Mesodermal cell (in vitro differentiated cells): ENCODE data around the gene PRICKLE3. TPM values are rescaled to one million over a fixed set of nuclear protein-coding genes. Genes with fewer than 3 reads are reported as not detected.

Experiments used
- H3K27ac ChIP-seq: 2 replicates; pipeline ENCODE4 v1.7.0; 2013; ENCODE audit warnings: mild to moderate bottlenecking, low read depth, low read length, moderate library complexity; ENCODE audit not compliant: severe bottlenecking
- H3K36me3 ChIP-seq: 2 replicates; pipeline ENCODE4 v1.7.1; 2013; ENCODE audit warnings: mild to moderate bottlenecking, low read length, moderate library complexity; ENCODE audit not compliant: control insufficient read depth, insufficient read depth
- H3K4me1 ChIP-seq: one replicate; pipeline ENCODE4 v1.7.1; 2013; ENCODE audit warnings: mild to moderate bottlenecking, low read length; ENCODE audit not compliant: insufficient read depth, control insufficient read depth, poor library complexity, severe bottlenecking
- H3K4me3 ChIP-seq: 2 replicates; pipeline ENCODE4 v1.7.0; 2013; ENCODE audit warnings: low read length, control low read depth, mild to moderate bottlenecking; ENCODE audit not compliant: insufficient read depth, poor library complexity, severe bottlenecking; ENCODE audit errors: extremely low read depth
- H3K9me3 ChIP-seq: 2 replicates; pipeline ENCODE4 v1.7.1; 2013; ENCODE audit warnings: mild to moderate bottlenecking, low read length, moderate library complexity; ENCODE audit not compliant: control insufficient read depth
- WGBS, 2 experiments: methylation state at CpG; one replicate each; pipeline ENCODE4 v1.1.5; 2013; ENCODE audit warnings: missing lambda C conversion rate in 2 of 2; ENCODE audit not compliant: insufficient coverage in 2 of 2; 5-methylcytosine and 5-hydroxymethylcytosine counted together
- polyA plus RNA-seq, 2 experiments: library from polyadenylated mRNA; stranded (reverse); fragments of 50-300 nt; gene quantifications; one replicate each; pipeline ENCODE4 v1.2.3, GENCODE V29; 2013

Gene PRICKLE3, protein sequence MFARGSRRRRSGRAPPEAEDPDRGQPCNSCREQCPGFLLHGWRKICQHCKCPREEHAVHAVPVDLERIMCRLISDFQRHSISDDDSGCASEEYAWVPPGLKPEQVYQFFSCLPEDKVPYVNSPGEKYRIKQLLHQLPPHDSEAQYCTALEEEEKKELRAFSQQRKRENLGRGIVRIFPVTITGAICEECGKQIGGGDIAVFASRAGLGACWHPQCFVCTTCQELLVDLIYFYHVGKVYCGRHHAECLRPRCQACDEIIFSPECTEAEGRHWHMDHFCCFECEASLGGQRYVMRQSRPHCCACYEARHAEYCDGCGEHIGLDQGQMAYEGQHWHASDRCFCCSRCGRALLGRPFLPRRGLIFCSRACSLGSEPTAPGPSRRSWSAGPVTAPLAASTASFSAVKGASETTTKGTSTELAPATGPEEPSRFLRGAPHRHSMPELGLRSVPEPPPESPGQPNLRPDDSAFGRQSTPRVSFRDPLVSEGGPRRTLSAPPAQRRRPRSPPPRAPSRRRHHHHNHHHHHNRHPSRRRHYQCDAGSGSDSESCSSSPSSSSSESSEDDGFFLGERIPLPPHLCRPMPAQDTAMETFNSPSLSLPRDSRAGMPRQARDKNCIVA
- 10.9 TPM for polyA plus RNA-seq (2013, experiment 1 of 2)
- 9.8 TPM for polyA plus RNA-seq (2013, experiment 2 of 2)

DNA sequence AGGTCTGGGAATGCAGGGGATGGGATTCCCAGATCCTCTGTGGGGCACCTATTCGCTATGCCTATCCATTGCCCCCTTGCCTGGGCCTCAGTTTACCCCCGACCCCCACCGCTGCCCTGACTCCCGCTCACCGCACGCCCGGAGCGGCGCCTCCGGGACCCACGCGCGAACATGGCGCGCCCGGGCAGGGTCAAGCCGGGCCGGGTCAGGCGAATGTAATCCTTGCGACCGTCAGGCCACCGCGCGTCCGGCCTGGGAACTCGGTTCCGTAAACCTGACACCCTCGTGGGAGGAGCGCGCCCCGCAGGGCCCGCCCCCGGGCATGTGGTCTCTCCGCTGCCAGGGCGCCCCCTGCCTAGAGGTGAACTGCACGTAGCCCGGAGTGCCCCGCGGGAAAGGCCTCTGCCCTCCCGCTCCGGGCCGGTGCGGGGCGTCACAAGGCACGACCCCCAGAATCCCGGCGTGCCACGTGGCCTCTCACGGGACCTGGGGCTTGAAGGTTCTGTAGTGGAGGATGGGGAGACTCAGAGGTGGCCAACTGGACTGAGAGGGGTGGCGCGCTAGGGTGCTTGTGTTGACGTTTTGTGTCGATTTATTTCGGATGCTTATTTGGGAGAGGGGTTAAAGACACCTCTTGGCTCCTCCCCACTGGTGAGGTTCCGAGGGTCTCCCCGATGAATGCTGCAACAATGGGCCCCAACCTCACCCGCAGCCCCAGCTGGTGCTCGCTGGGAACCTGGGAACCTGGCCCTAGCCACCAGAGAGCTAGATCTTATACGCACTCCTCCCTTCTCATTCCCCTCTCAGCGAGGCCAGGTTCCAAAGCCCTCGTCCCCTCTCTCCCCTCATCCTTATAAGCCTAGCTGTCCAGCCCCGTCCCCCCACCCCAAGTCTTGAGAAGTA is at the start of gene PRICKLE3:
Gene PRICKLE3, minus strand, starts transcription at position 249 of the 903 bp plus-strand sequence. Its CDS starts 76 bp downstream, at position 173.
- H3K9me3 ChIP-seq: no peaks in the 10 kb centered on the region
- H3K36me3 ChIP-seq: peaks cover 5% of the 10 kb centered on the region
- WGBS, 2 experiments: 1 to 5% methylated on average over 16 to 30 of the region's 62 CpGs
- peak within 1 kb of the TSS; percentile 29 for H3K27ac ChIP-seq
- peak within 1 kb of the TSS; percentile 52 for H3K4me3 ChIP-seq
- peaks cover 5% of the 10 kb centered on the region for H3K4me1 ChIP-seq

DNA sequence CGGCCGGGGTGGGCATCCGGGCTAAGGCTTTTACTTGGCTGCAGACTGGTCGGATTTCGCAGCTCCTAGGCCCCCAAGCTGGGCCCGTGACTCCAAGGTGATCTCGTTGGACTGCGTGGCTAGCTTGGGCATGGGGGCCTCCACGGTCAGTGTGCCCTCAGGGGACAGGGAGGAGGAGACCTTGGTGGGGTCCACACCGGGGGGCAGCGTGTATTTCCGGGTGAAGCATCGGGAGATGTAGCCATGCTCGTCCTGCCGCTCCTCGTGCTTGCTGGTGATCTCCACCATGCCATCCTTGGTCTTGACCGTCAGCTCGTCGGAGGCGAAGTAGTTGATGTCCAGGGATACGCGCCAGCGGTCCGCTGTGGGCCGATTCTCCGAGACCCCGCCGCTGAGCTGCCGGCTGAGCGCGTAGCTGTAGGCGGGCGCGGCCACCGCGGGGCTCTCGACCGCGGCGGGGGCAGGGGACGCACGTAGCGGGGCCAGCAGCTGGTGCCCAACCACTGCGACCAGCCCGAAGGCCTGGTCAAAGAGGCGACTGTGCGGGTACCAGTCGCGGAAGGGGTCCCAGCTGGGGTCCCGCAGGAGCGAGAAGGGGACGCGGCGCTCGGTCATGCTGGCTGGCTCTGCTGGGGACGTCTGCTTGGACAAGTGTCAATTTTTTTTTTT is 47.8 kb upstream of the PRICKLE3 start:
- Histone ChIP-seq H3K4me1 (no peaks in the 10 kb centered on the region), H3K36me3 (no peaks in the 10 kb centered on the region), H3K9me3 (no peaks in the 10 kb centered on the region), H3K4me3 (no peak overlapping the region), H3K27ac (no peak overlapping the region)
- WGBS, 2 experiments: 92 to 96% methylated on average over 13 to 34 of the region's 56 CpGs

DNA sequence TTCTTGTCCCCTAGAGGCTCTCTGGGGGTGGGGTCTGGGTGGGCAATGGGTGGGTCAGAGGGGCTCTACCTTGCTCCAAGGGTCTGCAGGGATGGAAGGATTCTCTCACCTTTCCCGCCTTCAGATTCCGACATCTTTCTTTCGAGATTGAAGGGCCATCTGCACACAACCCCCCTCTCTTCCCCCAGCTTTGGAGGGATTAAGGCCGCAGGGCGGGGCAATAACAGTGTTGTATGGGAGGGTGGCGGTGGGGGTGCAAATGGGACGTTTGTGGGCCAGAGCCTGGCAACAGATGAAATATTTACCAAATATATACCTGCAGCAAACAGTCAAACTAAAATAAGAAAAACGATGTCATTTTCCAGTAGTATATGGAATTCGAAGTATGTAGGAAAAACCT is 47.0 kb upstream of the PRICKLE3 start, which contains the start of gene CACNA1F:
Gene CACNA1F, minus strand, starts transcription at position 165 of the 400 bp plus-strand sequence. Its CDS starts 31 bp downstream, at position 134.
- Histone ChIP-seq H3K36me3 (no peaks in the 10 kb centered on the region), H3K27ac (no peak within 1 kb of the TSS), H3K4me3 (no peak within 1 kb of the TSS), H3K9me3 (no peaks in the 10 kb centered on the region), H3K4me1 (no peaks in the 10 kb centered on the region)
- WGBS, 2 experiments: no CpG with 5 or more reads among the region's 9 CpGs

DNA sequence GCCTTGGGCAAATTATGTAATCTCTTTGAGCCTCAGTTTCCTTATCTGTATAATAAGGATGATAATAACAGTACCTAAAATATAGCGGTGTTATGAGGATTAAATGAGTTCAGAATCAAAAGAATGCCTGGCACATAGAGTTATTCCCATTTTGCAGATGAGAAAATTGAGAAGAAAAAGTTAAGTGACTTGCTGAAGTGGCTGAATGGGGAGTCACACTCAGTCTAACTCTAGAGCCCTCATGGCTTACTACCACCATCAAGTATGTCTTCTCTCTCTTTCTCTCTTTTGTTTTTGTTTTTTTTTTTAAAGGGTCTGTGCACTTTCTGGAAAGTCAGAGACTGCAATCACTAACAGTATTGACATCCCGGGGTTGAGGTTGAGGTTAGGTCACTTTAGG is 46.4 kb upstream of the PRICKLE3 start:
- H3K36me3 ChIP-seq: no peaks in the 10 kb centered on the region
- no peaks in the 10 kb centered on the region for H3K9me3 ChIP-seq
- no peak overlapping the region for H3K27ac ChIP-seq
- H3K4me3 ChIP-seq: no peak overlapping the region
- WGBS, 2 experiments: no CpG with 5 or more reads among the region's 2 CpGs
- H3K4me1 ChIP-seq: no peaks in the 10 kb centered on the region

DNA sequence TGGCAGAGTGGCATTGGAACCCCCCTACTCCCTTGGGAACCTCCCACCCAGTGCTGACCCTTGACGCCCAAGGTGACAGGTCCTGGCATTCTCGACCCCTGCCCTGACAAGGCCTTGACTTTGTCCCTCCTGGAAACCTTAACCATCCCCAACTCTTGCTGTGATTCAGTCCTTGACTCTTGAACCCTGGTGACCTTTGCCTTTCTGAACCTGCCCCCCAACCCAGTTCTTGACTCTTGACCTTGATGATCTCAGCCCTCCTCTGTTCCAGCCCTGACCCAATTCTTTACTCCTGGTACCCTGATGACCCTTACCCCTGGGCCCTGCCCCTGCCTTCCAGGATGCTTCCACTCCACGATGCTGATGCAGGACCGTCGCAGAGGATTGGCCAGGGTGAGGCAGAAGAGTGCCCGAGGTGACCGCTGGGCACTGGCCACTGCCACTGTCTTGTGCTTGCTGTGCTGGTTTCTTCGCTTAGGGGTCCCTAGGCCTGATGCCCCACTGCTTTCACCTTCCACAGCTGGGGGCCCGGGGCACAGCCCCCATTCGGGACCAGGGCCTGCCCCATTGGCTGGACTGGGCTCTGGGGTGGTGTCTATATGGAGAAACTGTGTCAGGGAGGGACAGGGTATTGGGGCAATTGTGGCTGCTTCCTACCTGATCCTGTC is 45.3 kb upstream of the PRICKLE3 start:
- 96% methylated on average over 7 of the region's 10 CpGs; no CpG with 5 or more reads in 1 of the 2 experiments for WGBS, 2 experiments
- no peak overlapping the region for H3K4me3 ChIP-seq
- H3K27ac ChIP-seq: no peak overlapping the region
- no peaks in the 10 kb centered on the region for H3K9me3 ChIP-seq
- no peaks in the 10 kb centered on the region for H3K36me3 ChIP-seq
- no peaks in the 10 kb centered on the region for H3K4me1 ChIP-seq

DNA sequence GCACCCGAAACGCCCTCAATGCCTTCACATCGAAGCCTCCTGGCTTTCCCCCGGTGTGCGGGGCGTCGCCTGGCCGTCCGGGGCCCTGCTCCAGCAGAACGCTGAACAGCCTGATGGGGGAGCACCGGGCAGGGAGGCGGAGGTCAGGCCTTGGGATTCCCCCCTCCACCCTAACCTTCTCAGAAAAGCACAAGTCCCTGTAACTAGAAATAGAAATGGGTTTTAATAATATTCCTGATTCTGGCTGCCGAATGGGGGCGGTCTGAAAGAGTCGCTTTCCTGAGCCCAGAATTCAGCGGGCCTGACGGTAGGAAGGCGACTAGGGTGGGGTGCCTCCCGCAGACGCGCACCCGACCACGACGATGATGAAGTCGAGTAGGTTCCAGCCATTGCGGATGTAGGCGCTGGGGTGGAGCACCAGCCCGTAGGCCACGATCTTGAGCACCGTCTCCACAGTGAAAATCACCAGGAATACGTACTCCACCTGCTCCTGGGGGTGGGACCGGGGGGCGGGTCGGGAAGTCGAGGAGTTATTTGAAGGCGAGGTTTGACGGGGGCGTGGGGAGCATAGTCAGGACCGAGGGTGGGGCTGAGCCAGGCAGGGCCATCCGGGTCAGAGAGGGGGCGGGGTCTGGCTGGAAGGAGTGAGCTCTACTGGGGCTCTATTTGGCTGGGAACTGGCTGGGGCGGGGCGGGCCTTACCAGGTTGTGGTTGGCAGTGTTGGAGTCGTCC is 44.5 kb upstream of the PRICKLE3 start:
- no peaks in the 10 kb centered on the region for H3K9me3 ChIP-seq
- WGBS, 2 experiments: 9 to 24% methylated on average over 3 to 14 of the region's 44 CpGs
- no peaks in the 10 kb centered on the region for H3K36me3 ChIP-seq
- no peaks in the 10 kb centered on the region for H3K4me1 ChIP-seq
- peak overlapping the region; percentile 33 for H3K4me3 ChIP-seq
- no peak overlapping the region for H3K27ac ChIP-seq

DNA sequence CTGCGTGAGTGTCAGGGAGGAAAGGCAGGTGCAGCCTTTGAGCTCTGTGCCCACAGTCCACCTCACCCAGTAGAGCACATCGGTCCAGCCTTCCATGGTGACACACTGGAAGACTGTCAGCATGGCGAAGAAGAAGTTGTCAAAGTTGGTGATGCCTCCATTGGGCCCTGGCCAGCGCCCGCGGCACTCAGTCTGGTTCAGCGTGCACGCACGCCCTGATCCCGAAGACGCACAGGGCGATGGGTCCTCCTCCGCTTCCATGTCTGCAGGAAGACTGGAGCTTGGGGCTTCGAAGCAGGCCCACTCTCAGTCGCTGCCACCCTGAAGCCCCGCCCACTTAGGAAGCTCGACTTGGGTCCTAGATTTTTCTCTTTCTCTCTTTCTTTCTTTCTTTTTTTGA is 42.0 kb upstream of the PRICKLE3 start:
- 92 to 100% methylated on average over 6 to 7 of the region's 17 CpGs for WGBS, 2 experiments
- no peak overlapping the region for H3K27ac ChIP-seq
- H3K4me3 ChIP-seq: no peak overlapping the region
- no peaks in the 10 kb centered on the region for H3K9me3 ChIP-seq
- H3K4me1 ChIP-seq: no peaks in the 10 kb centered on the region
- no peaks in the 10 kb centered on the region for H3K36me3 ChIP-seq

DNA sequence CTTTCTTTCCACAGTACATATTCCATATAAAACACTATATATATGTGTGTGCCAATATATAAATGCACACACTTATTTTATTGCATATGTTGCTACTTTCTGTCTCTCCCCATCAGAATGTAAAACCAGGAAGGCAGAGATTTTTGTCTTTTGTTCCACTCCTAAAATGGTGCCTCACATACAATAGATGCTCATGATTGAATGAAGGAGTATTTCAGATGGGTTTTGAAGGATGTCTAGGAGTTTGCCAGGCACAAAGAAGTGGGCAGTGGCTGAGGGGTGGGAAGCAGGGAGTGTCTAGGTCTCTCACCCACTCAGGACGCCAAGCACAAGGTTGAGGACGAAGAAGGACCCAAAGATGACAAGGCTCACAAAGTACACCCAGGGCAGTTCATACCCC is 41.6 kb upstream of the PRICKLE3 start:
- no peak overlapping the region for H3K4me3 ChIP-seq
- no peaks in the 10 kb centered on the region for H3K9me3 ChIP-seq
- H3K36me3 ChIP-seq: no peaks in the 10 kb centered on the region
- no peaks in the 10 kb centered on the region for H3K4me1 ChIP-seq
- no peak overlapping the region for H3K27ac ChIP-seq
- WGBS, 2 experiments: no CpG with 5 or more reads among the region's 2 CpGs

DNA sequence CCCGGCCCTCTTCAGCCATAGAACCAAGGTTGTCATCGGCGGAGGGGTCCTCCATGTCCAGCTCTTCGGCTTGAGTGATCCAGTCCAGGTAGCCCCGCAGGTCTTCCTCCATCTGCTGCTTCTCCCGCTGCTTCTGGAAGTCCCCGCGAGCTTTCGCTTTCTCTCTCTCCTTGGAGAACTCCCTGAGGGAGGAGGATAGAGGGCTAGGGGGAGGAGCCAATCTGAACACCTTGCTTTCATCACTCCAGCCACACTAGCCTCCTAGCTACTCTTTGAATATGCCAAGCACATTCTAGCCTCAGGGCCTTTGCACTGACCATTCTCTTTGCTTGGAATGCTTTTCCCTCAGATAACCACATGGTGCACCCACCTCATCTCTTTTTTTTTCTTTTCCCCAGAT is 40.8 kb upstream of the PRICKLE3 start:
- H3K4me1 ChIP-seq: no peaks in the 10 kb centered on the region
- H3K36me3 ChIP-seq: no peaks in the 10 kb centered on the region
- no peaks in the 10 kb centered on the region for H3K9me3 ChIP-seq
- no peak overlapping the region for H3K4me3 ChIP-seq
- no peak overlapping the region for H3K27ac ChIP-seq
- 86 to 96% methylated on average over 1 to 4 of the region's 9 CpGs for WGBS, 2 experiments
